GM19099 (cell line): ENCODE measurements around the gene CCDC187.

Experiments
- POLR2A ChIP-seq: IDR thresholded peaks from 3 replicates; pipeline ENCODE4 v1.6.1; 2011; ENCODE audit warnings: low read depth; ENCODE audit not compliant: insufficient read length; ENCODE audit errors: extremely low read depth

CCDC187 gene

DNA sequence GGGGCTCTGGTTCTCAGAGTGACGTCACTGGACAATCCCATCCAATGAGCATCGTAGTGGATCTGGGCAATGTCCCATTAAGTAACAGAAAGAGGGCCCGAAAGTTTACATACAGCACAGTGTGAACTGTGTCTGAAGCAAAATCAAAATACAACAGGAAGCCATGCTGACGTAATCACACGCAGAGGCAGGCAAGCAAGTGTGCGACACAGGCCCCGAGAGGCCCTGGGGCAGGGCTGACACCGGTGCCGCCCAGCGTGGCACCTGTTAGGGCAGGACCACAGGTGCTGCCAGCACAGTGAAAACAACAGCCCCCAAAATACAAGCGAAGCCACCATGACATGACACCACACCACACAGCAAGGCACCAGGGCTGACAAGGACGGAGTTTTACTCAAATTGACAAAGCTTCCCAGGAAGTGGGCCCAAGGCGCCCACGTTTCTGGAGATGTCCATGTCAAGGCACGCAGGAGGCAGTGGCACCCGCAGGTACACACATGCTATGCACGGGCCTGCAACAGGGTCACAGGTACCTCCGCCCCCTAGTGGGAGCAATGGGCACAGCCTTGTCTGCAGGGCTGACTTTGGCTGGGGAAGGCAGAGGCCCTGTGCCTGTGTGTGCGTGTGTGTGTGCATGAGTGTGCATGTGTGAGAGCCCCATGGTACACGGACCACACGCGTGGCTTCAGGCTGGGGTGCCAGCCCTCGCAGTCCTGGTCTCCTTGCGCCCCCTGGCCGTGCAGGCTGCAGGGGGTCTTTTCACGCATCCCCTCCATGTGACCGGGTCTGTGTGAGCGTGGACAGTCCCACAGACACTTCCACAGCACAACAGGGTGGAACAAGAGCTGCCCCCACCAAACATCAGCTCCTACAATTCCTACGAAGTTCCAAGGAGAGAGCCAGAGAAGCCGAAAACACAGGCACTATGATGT lies 77.9 kb downstream of the CCDC187 start:
- no peak for TF ChIP-seq POLR2A

DNA sequence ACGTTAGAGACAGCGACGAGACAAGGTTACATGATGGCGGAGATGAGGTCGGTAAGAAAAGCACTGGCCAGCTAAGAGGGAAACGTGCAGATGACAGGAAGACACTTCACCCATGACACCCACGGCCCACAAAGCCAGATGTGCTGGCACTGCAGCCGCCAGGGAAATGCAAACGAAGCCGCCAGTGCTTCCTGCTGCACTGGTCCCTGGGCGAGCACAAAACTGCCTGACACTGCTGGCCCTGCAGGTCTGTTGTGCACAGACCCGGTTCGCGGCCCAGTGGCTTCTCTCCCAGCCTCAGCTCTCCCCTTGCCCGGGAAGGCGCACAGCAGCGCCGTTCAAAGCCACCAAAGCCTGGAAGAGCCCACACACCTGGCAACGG lies 78.5 kb downstream of the CCDC187 start:
- TF ChIP-seq POLR2A, result peak; percentile 32

DNA sequence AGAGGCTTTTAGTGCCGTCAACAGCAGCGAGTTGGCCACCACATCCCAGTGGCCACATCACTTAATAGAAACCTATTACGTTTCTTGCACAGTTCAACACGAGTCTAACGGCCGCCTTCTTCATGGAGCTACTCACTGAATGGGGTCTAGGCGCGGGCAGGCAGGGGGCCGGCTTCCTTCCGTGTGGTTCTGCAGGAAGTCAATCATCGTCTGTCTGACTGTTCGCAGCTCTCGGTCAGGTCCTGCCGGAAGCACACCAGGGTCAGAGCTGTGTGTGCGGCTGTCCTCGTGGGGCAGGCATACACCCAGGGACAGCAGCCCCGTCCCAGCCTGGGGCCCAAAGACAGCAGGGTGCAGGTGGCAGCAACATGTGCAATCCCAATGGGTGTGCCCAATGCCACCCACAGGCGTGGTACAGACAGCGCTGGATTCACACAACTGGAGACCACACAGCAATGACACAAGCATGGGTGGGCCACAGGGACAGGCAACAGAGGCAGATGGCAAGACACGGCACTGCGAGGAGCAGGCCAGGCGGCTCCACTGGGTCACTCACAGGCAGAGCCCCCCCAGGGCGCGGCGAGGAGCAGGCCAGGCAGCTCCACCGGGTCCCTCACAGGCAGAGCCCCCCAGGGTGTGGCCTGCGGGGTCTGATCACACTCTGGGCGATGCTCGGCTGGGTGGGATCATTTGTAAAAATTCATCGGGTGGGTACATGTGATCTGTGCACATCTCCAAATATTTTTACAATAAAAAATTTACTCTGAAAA lies 79.8 kb downstream of the CCDC187 start:
- TF ChIP-seq POLR2A, result no peak

DNA sequence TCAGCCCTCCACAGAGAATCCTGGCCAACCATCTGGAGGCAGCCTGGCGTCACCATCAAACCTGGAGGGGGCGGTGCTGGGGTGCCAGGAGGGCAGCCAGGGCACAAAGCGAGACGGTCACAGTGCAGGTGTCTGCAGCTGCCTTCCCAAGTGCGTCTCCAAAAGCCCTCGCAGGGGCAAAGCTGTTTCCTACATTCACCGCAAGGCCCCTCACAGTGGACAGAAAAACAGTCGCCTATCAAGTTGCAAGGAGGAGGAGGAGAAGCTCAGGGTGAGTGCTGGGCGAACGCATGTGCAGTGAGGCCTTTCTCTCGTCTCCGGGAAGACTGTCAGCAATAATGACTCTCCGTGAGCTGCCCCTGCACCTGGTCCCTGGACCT lies 81.0 kb downstream of the CCDC187 start:
- no peak for TF ChIP-seq POLR2A

DNA sequence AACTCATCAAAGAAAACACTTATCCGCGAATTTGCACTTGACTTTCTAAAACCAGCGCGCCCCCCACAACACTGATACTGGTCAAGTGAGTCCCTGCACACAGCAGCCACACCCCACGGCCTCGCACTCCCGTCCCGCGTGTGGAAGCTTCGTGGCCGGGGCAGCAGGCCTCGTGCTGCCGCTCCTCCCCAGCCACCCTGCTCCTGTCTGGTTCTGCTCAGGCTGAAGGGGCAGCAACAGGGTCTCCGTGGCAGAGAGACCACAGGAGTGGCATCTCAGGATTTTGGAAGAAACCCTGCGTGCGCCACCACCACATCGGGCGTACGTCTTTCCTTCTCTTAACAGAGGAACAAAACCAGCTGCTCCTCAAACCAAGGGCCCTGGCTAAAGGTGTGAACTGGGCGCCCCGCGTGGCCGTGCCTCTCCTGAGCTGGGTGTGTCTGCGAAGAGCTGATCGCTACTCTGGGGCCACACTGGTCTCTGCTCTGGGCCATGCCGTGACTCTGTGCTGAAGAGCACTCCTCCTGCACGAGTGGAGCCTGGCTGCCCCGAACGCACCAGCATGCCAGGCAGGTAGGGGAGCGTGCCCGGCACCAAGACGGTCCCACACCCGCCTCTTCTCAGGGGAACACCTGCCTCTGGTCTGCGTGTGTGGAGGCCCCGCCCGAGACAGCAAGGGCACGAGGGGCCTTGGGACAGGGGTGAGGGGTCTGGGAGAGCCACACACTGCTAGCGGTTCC lies 81.6 kb downstream of the CCDC187 start:
- TF ChIP-seq POLR2A, result no peak

DNA sequence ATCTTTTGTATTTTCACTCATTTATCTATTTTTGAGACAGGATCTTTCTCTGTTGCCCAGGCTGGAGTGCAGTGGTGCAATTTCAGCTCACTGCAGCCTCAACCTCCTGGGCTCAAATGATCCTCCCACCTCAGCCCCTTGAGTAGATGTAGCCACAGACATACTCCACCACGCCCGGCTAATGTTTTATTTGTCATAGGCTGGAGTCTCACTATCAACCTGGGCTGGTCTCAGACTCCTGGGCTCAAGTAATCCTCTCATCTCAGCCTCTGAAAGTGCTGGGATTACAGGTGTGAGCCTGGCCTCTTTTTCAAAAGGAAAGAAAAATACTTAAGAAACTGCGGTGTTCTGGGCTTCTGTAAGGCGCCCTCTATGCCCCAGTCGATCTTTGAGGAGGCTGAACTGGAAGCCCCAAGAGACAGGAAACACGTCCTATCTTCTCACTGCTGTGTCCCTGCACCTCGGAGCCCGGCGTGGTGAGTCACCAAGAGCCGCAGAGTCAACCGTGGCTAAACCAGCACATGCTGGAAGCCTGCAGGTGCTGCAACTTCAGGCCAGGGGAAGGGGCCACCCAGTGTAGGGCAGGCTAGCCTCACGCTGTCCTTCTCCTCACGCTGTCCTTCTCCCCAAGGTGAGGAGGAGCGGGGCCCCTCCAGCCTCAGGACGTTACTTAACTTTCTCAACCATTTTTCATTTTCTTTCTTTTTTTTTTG lies 83.7 kb downstream of the CCDC187 start:
- TF ChIP-seq POLR2A, result no peak

DNA sequence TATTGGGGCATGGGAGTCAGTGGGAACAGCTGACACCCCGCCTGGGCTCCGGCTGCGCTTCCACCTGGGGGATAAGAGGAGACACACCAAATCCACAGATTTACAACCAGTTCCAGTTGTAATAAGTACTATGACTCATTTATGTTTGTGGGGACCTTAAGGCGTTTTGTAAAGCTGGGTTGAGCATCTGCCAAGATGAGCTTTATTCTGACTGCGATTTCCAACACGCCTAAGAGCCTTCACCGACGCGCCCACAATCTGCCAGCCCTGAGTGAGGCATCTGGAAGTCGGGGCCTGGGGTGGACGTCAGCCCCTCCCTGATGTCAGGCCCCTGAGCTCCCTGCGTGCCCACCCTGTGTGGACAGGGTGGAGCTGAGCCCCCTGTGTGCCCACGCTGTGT lies 84.6 kb downstream of the CCDC187 start:
- TF ChIP-seq POLR2A, result no peak

DNA sequence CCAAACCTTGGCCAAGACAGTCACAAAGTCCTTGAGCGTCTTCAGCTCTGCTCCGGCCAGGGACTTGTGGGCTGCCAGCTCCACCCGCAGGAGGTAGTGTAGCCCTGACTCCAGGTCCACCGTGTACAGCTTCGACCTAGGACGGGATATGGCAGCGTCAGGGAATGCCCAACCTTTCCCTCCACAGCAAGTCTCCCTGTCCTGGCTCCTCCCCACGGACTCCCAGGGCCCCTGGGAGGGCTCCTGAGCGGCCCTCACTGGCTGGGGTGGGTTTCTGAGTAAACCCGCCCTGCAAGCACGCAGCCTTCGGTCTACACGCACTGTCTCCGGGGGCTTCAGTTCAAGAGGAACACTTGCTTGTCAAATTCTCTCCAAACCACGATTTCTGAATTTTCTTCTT lies 85.2 kb downstream of the CCDC187 start:
- no peak for TF ChIP-seq POLR2A

DNA sequence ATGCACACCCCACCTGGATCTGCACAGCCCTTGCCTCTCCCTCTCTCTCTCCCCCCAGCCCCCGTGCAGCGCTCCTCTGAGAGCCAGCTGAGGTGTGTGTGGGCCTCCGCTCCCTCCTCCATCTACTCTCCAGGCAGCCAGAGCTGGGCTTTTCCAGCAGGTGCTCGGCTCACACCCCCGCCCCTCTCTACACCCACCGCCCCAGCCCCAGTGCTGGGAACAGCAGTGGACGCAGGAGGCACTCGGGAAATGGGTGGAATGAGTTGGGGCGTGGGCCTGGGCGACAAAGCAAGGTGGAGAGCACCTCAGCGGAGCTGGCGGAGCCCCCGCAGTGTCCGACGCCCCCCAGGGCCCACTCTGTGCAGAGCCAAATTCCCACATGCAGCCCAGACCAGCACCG lies 85.6 kb downstream of the CCDC187 start:
- no peak for TF ChIP-seq POLR2A

DNA sequence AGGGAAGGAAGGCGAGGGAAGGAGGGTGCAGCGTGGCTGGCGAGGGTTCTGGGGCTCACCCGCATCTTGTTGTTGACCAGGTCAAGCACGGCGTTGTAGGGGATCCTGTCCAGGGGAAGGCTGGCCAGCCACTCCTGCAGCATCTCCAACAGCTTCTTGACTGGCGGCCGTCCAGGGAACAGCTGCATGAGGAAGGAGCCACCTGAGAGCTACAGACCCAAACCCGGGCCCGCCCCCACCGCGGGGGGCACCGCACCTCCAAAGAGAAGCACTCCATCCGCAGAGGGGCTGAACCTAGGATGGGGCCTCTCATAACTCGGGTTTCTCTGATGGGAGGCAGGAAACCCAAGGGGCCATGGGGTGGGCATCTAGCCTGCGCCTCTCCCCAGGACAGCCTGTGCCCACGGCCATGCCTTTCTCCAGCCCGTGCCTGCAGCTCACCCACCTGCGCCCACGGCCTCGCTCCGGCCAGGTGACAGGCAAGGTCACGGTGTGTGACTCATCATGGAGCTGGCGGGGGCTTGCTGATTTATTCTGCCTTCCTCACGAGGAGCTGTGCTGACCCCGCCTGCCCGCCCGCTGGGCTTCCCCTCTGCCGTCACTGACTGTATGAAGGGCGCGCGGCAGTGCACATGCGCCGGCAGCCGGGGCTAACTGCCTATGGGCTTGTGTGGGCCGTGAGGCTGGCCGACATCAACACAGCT lies 87.2 kb downstream of the CCDC187 start:
- TF ChIP-seq POLR2A, result no peak

DNA sequence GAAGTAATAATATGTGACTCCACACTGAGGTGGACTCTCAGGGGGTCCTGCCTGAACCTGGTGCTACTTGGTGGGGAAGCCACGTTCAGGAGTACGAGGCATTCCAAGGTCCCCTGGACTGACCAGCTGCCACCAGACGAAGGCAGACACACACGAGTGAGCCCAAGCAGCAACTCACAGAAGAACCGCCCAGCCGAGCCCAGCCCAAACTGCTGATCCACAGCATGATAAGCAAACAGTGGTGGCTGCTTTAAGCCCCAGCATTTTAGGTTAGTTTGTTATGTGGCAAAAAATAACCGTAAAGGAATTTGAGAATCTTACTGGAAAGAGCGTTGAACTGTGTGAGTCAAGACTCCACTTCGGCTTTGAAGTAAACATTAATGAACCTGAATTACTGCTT lies 90.2 kb downstream of the CCDC187 start:
- no peak for TF ChIP-seq POLR2A

DNA sequence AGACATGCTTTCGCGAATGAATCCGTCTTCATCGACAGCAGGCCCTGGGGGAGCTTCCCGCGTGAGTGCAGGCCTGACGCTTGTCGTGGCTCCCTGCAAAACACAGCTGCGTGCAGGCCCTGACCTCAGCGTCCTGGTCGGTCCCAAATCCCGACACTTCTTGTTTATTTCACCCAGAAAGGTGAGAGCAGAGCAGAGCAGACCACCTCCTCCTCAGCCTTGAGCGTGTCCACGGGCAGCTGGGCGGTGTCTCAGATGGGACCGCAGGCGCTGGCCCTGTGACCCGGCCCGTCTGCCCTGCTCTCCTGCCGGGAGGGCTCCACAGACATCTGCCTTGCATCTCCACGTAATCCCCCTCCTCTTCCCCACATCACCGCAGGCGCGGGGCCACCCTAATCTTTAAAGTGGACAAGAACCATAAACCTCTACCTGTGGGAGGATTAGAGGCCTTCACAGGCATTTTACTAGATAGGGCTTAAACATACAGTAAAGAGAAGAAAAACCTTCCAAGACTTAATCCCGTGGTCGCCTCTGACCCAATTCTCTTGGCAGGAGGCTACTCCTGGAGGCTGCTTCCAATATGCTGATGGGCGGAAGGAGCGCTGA lies 91.4 kb downstream of the CCDC187 start:
- TF ChIP-seq POLR2A, result no peak

DNA sequence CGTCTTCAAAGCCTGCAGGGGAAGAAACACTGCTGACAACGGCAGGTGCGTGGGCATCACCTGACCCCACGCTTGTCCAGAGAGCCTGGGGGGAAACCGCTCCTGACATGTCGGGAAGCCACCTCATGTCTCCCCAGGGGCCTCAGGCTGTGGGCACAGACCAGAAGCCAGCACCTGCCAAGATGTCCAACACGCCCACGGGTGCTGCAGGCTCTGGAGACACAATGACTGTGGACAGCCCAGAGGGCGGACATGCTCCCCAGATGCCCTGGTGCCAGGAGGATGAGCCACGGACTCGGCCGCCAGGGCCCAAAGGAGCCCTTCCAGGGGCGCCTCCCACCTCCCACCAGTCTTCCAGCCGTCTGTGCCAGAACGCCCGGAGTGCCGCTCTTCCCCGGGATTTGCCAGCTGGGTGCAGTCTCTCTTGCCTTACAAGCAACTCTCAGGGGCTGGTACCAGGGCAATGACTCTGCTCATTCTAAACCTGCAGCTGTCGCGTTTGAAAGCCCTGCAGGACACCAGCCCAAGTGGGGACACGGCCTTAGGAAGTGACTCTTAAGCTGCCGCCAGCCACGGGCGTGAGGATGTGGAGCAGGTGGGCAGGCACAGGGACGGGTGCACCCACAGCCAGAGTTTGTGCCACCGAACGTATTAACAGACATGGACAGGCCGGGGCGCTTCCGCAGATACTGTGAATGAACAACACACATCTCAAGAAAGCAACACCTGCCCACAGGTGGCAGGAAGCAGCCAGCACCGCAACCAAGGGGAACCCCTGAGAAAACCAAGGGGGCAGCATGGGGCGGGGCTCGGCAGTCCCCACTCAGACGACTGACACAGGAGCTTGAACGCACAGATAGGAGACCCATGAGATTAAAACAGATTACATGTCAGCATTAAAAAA lies 92.2 kb downstream of the CCDC187 start:
- TF ChIP-seq POLR2A, result no peak
